Endothelial cell (in vitro differentiated cells): Measurements from ENCODE around the gene DGLUCY. TPM values are rescaled to one million over a fixed set of nuclear protein-coding genes. Genes with fewer than 3 reads are reported as not detected.

Source experiments
- DNase-seq: peaks from one replicate; pipeline ENCODE4 v3.0.0; 2021; ENCODE audit warnings: low spot score
- H3K27ac Mint-ChIP-seq: one replicate; pipeline ENCODE4 v1.8.0; 2021; ENCODE audit warnings: mixed read lengths, inconsistent platforms; ENCODE audit not compliant: unreplicated experiment
- H3K27me3 Mint-ChIP-seq: one replicate; pipeline ENCODE4 v1.8.0; 2021; ENCODE audit warnings: mild to moderate bottlenecking, moderate library complexity, mixed read lengths, inconsistent platforms; ENCODE audit not compliant: unreplicated experiment
- H3K36me3 Mint-ChIP-seq: one replicate; pipeline ENCODE4 v1.8.0; 2021; ENCODE audit warnings: mild to moderate bottlenecking, low read depth, mixed read lengths, inconsistent platforms; ENCODE audit not compliant: unreplicated experiment
- H3K4me1 Mint-ChIP-seq: one replicate; pipeline ENCODE4 v1.8.0; 2021; ENCODE audit warnings: mild to moderate bottlenecking, mixed read lengths, inconsistent platforms; ENCODE audit not compliant: unreplicated experiment
- H3K4me3 Mint-ChIP-seq: one replicate; pipeline ENCODE4 v1.8.0; 2021; ENCODE audit warnings: mild to moderate bottlenecking, mixed read lengths, inconsistent platforms; ENCODE audit not compliant: unreplicated experiment
- H3K9me3 Mint-ChIP-seq: one replicate; pipeline ENCODE4 v1.8.0; 2021; ENCODE audit warnings: mixed read lengths, inconsistent platforms; ENCODE audit not compliant: unreplicated experiment
- total RNA-seq: library from RNA; stranded (reverse); fragmentation: NEBNext Ultra II Directional; extraction: Animal tissue kit (Norgen Biotek cat#: 25700); gene quantifications from one replicate; pipeline ENCODE4 v1.2.1, GENCODE V29; 2021; ENCODE audit not compliant: unreplicated experiment
- TF ChIP-seq, protein P1 (sequence below): fragments of 200-600 bp; sonication (generic); IDR thresholded peaks from one replicate; pipeline ENCODE4 v1.5.0; 2021; ENCODE audit warnings: antibody characterized with exemption; ENCODE audit not compliant: unreplicated experiment

DGLUCY gene
- total RNA-seq, 1 donor from 2014 or later = 65.1 TPM

DNA sequence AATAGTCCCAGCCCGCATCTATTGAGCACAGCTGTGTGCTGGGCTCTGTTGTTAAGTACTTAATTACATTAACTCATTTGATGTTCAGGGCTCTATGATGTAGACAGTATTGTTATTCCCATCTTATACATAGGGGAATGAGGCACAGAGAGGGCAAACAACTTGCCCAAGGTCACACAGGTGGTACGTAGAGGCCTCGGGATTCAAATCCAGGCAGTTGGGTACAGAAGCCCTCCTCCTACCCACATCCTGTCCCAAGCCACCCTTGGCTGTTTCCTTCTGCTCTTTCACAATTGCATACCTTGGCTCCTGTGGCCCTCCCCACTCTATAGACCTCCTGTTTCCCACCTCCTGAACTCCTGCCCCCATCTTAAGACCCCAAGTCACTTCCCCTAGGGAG lies 140.6 kb downstream of the DGLUCY start:
- Mint-ChIP-seq H3K9me3 (no peaks in the 10 kb centered on the region), H3K27ac (peak overlapping the region; percentile 38), H3K4me3 (peak overlapping the region; percentile 84), H3K4me1 (peaks cover 53% of the 10 kb centered on the region), H3K36me3 (peaks cover 4% of the 10 kb centered on the region), H3K27me3 (peaks cover 7% of the 10 kb centered on the region)
- DNase-seq = no peak
- TF ChIP-seq, protein P1, sequence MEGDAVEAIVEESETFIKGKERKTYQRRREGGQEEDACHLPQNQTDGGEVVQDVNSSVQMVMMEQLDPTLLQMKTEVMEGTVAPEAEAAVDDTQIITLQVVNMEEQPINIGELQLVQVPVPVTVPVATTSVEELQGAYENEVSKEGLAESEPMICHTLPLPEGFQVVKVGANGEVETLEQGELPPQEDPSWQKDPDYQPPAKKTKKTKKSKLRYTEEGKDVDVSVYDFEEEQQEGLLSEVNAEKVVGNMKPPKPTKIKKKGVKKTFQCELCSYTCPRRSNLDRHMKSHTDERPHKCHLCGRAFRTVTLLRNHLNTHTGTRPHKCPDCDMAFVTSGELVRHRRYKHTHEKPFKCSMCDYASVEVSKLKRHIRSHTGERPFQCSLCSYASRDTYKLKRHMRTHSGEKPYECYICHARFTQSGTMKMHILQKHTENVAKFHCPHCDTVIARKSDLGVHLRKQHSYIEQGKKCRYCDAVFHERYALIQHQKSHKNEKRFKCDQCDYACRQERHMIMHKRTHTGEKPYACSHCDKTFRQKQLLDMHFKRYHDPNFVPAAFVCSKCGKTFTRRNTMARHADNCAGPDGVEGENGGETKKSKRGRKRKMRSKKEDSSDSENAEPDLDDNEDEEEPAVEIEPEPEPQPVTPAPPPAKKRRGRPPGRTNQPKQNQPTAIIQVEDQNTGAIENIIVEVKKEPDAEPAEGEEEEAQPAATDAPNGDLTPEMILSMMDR = no peak

DNA sequence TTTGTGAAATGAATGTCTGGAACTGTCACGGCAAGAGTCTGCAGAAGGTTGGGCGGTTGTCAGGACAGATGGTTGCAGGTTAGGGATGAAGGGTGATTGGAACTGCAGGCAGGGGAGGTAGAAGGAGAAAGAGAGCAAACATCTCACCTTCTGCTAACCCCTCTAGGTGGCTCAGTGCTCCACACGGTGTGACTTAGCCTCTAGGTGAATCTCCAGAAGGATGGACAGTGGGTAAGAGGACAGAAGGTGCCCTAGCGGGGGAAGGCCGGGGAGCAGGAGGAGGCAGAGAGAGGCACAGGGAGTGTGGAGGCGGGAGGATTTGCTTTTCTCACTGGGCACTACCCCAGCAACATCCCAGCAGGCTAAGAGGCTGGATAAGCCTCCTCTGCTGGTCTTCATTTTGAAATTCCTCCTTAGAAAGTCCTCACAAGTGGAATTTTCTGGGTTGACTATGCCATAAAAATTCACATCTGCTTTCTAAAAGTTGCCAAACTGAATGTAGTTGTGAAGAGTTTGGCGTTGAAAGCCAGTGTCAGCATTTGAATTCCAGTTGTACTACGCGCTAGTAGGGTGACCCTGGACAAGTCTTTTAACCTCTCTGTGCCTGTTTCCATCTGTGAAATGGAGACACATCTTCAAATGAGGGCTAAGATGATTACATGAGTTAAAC lies 141.3 kb downstream of the DGLUCY start:
- Mint-ChIP-seq H3K27me3 (peaks cover 7% of the 10 kb centered on the region), H3K4me1 (peaks cover 46% of the 10 kb centered on the region), H3K4me3 (no peak overlapping the region), H3K36me3 (peaks cover 4% of the 10 kb centered on the region), H3K9me3 (no peaks in the 10 kb centered on the region), H3K27ac (no peak overlapping the region)
- TF ChIP-seq, protein P1 = no peak
- DNase-seq = no peak

DNA sequence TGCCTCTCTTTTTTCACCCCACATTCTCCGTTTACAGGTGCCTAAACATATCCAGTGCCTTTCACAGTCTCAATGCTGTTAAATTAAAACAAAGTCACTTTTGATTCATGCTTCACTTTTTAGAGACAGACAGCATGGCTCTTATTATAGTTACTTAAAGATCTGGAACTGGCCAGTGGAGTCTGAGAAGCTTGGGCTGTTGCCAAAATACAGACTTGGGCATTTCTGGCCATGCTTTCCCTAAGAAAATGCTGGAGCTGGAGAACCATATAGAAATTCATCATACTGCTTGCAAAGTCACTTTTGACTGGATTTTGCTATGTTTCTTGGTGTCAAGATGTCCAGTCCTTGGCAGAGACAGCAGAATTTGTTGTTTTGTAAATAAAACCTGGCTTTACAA lies 142.8 kb downstream of the DGLUCY start:
- Mint-ChIP-seq H3K27ac (no peak overlapping the region), H3K27me3 (peaks cover 7% of the 10 kb centered on the region), H3K36me3 (peaks cover 4% of the 10 kb centered on the region), H3K9me3 (no peaks in the 10 kb centered on the region), H3K4me3 (no peak overlapping the region), H3K4me1 (peaks cover 36% of the 10 kb centered on the region)
- TF ChIP-seq, protein P1 = no peak
- no peak for DNase-seq

DNA sequence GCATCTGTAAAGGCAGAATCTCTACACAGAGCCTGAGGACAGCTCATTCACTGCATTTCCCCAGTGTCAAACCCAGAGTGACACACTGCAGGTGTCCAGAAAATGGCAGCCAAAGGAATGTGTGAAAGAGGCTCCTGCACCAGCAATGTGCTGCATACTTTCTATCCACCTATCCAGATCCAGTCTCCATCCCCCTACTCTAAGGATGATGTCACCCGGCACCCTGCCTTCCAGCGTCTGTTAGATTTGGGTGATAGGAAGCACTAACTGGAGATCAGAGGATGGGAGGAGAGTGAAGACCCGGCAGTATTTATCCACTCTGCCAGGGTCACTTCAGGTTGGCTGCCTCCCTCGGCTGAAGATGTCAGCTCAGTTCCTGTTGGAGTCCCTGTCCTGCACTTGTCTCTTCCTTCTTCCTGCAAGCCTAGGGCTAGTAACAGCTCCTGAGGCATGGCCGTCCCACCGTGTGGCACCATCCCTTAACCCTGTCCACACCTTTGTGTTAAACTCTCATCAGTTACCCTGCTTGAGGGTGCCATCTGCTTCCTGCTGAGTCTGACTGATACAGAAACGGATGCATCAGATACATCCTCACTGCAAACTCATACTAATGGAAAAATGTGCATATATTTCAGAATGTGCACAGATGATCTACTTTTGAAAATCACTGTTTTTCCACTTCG lies 143.6 kb downstream of the DGLUCY start:
- no peak for DNase-seq
- no peaks in the 10 kb centered on the region for H3K9me3 Mint-ChIP-seq
- peaks cover 8% of the 10 kb centered on the region for H3K27me3 Mint-ChIP-seq
- H3K4me3 Mint-ChIP-seq = peak overlapping the region; percentile 1
- no peaks in the 10 kb centered on the region for H3K36me3 Mint-ChIP-seq
- TF ChIP-seq, protein P1 = no peak
- no peak overlapping the region for H3K27ac Mint-ChIP-seq
- H3K4me1 Mint-ChIP-seq = peaks cover 32% of the 10 kb centered on the region

DNA sequence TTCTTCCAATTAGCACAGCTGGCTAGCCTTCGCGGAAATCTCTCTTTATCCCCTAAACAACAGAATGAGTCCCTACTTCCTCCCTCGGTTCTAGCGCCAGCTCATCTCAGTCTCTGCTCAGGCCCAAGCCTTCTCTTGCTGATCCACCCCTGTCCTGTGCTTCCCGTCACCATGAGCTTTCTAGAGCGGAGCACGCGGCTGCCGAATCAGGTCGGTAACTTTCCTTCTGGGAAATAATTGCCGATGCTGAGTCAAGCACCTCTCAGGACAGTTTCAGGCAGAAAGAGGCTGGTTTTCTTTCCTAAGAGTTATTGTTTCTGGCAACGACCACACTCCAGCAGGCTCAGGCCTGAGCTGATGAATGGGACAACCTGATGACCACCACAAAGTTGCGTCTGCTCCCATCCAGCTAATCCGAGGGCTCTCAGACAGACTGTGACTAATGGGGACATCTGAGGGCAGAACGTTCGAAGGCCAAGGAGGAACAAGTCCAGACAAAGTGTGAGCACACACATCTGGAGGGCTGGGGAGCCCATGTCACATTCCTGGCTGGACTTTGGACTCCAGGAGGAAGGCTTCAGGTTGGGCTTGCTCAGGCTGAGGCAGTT lies 144.2 kb downstream of the DGLUCY start:
- Mint-ChIP-seq H3K9me3 (peaks cover under 1% of the 10 kb centered on the region), H3K27me3 (peaks cover 11% of the 10 kb centered on the region), H3K36me3 (no peaks in the 10 kb centered on the region), H3K4me3 (no peak overlapping the region), H3K4me1 (peaks cover 34% of the 10 kb centered on the region), H3K27ac (no peak overlapping the region)
- DNase-seq = no peak
- TF ChIP-seq, protein P1 = no peak
